CD14-positive monocyte (primary cell): Measurements from ENCODE around the gene IL17C. TPM values are rescaled to one million over a fixed set of nuclear protein-coding genes. Genes with fewer than 3 reads are reported as not detected.

ENCODE experiments used
- DNase-seq, 3 donors: peaks; one replicate each; pipeline ENCODE4 v3.0.0-alpha.2; 2011 to 2022
- H2AFZ ChIP-seq: 2 replicates; pipeline ENCODE4 v1.6.0; 2012; ENCODE audit warnings: mild to moderate bottlenecking, low read depth, low read length, inconsistent platforms; ENCODE audit not compliant: insufficient read depth, poor library complexity, severe bottlenecking
- H3K27ac ChIP-seq, 2 donors: 1 replicate in 1 of 2; 2 replicates in 1 of 2; pipeline ENCODE4 v1.5.1; 2012 to 2013; ENCODE audit warnings: low read length in 2 of 2, control low read depth in 1 of 2, inconsistent platforms in 1 of 2, low read depth in 1 of 2, mild to moderate bottlenecking in 1 of 2
- H3K27me3 ChIP-seq, 2 donors: one replicate each; pipeline versions ENCODE4 v1.6.0 to v1.6.1; 2011 to 2013; ENCODE audit warnings: low read length in 2 of 2; ENCODE audit not compliant: control insufficient read depth in 2 of 2, insufficient read depth in 2 of 2
- H3K36me3 ChIP-seq, 2 donors: replicated peaks in 1 of 2; 1 replicate in 1 of 2; 2 replicates in 1 of 2; pipeline versions ENCODE4 v1.5.1 to v1.6.1; 2012 to 2013; ENCODE audit warnings: low read length in 2 of 2, control low read depth in 1 of 2, inconsistent platforms in 1 of 2, mild to moderate bottlenecking in 1 of 2; ENCODE audit not compliant: insufficient read depth in 2 of 2, control insufficient read depth in 1 of 2
- H3K4me1 ChIP-seq, 2 donors: 1 replicate in 1 of 2; 2 replicates in 1 of 2; pipeline versions ENCODE4 v1.5.1 to v1.6.1; 2012 to 2013; ENCODE audit warnings: low read length in 2 of 2, control low read depth in 1 of 2, inconsistent platforms in 1 of 2, mild to moderate bottlenecking in 1 of 2, moderate library complexity in 1 of 2; ENCODE audit not compliant: insufficient read depth in 2 of 2, control insufficient read depth in 1 of 2
- H3K4me2 ChIP-seq: replicated peaks from 2 replicates; pipeline ENCODE3; 2012; ENCODE audit warnings: low read length, moderate library complexity, mild to moderate bottlenecking; ENCODE audit not compliant: poor library complexity, severe bottlenecking; ENCODE audit errors: extremely low read depth
- H3K4me3 ChIP-seq, 3 experiments: fragments of 200-600 bp in 1 of 3; sonication (generic) in 1 of 3; replicated peaks in 1 of 3; 1 replicate in 2 of 3; 2 replicates in 1 of 3; pipeline ENCODE4 v1.5.1; 2011 to 2013; ENCODE audit warnings: low read length in 3 of 3, mild to moderate bottlenecking in 3 of 3, control low read depth in 2 of 3, low read depth in 2 of 3, inconsistent platforms in 1 of 3, moderate library complexity in 1 of 3
- H3K79me2 ChIP-seq: 2 replicates; pipeline ENCODE4 v1.6.0; 2012; ENCODE audit warnings: mild to moderate bottlenecking, control low read depth, inconsistent platforms, low read length, moderate library complexity; ENCODE audit not compliant: insufficient read depth
- H3K9ac ChIP-seq: 2 replicates; pipeline ENCODE4 v1.6.0; 2017; ENCODE audit warnings: low read length, mild to moderate bottlenecking; ENCODE audit not compliant: insufficient read depth, poor library complexity, severe bottlenecking
- H3K9me3 ChIP-seq, 2 donors: replicated peaks in 1 of 2; 1 replicate in 1 of 2; 2 replicates in 1 of 2; pipeline versions ENCODE4 v1.5.1 to v1.6.1; 2012 to 2013; ENCODE audit warnings: low read length in 2 of 2, control low read depth in 1 of 2; ENCODE audit not compliant: control insufficient read depth in 1 of 2, insufficient read depth in 1 of 2
- H4K20me1 ChIP-seq: 2 replicates; pipeline ENCODE4 v1.6.0; 2012; ENCODE audit warnings: mild to moderate bottlenecking, low read length, control low read depth, moderate library complexity; ENCODE audit not compliant: insufficient read depth
- H3K27ac Mint-ChIP-seq, 7 donors: one replicate each; pipeline ENCODE4 v1.8.0; 2020; ENCODE audit warnings: mild to moderate bottlenecking in 7 of 7, mixed read lengths in 7 of 7, moderate library complexity in 6 of 7, inconsistent platforms in 2 of 7
- H3K27me3 Mint-ChIP-seq, 3 donors: one replicate each; pipeline ENCODE4 v1.8.0; 2021 to 2022; ENCODE audit warnings: low read depth in 3 of 3, mild to moderate bottlenecking in 3 of 3, mixed read lengths in 3 of 3, moderate library complexity in 3 of 3, inconsistent platforms in 1 of 3
- H3K36me3 Mint-ChIP-seq, 2 donors: one replicate each; pipeline ENCODE4 v1.8.0; 2020; ENCODE audit warnings: mixed read lengths in 2 of 2, inconsistent platforms in 1 of 2, mild to moderate bottlenecking in 1 of 2
- H3K4me1 Mint-ChIP-seq: one replicate; pipeline ENCODE4 v1.8.0; 2020; ENCODE audit warnings: mild to moderate bottlenecking, mixed read lengths
- H3K4me3 Mint-ChIP-seq, 2 donors: one replicate each; pipeline ENCODE4 v1.8.0; 2020; ENCODE audit warnings: mild to moderate bottlenecking in 2 of 2, mixed read lengths in 2 of 2, moderate library complexity in 1 of 2
- H3K9me3 Mint-ChIP-seq, 7 donors: one replicate each; pipeline ENCODE4 v1.8.0; 2020 to 2022; ENCODE audit warnings: mixed read lengths in 7 of 7, mild to moderate bottlenecking in 6 of 7, moderate library complexity in 6 of 7, inconsistent platforms in 2 of 7
- CTCF ChIP-seq: fragments of 200-600 bp; IDR thresholded peaks from one replicate; pipeline ENCODE4 v1.8.0; 2022; ENCODE audit warnings: antibody characterized with exemption, mild to moderate bottlenecking
- WGBS: methylation state at CpG from one replicate; pipeline ENCODE4 v1.1.5; 2013; ENCODE audit warnings: missing lambda C conversion rate; ENCODE audit not compliant: insufficient coverage; 5-methylcytosine and 5-hydroxymethylcytosine counted together
- intact Hi-C, 2 donors: fragments of 100-400 bp; cut with micrococcal nuclease; formaldehyde crosslinking; loops; one replicate each; pipeline versions ENCODE4 v1.15.0 to v1.15.1; 2023
- polyA plus RNA-seq, 3 donors: library from polyadenylated mRNA; depleted of rRNA in 1 of 3; unstranded in 2 of 3; stranded (reverse) in 1 of 3; fragments of 300-500 nt in 2 of 3; fragments of >200 nt in 1 of 3; fragmentation: Illumina TruSeq in 2 of 3; gene quantifications; 1 replicate in 2 of 3; 2 replicates in 1 of 3; pipeline ENCODE4 v1.2.3, GENCODE V29; 2012 to 2021

IL17C gene
- polyA plus RNA-seq, 3 donors = 0.08 TPM; not detected in 2

- Histone ChIP-seq H3K36me3 (peaks cover 13 to 19% of the 10 kb centered on the region in 2 donors), H2AFZ (no peak overlapping the region), H3K4me1 (peaks cover 21 to 29% of the 10 kb centered on the region in 2 donors), H3K9me3 (no peaks in the 10 kb centered on the region), H3K4me2 (no peak overlapping the region), H3K4me3 (no peak overlapping the region), H3K9ac (no peak overlapping the region), H3K27ac (no peak overlapping the region), H3K79me2 (peaks cover 21% of the 10 kb centered on the region), H4K20me1 (peaks cover 20% of the 10 kb centered on the region), H3K27me3 (no peaks in the 10 kb centered on the region)
- peak overlapping the region in 3 of 7 donors; percentile 14 to 50 (median 19) for H3K27ac Mint-ChIP-seq
- no peak for TF ChIP-seq CTCF
- no peaks in the 10 kb centered on the region for H3K9me3 Mint-ChIP-seq
- H3K36me3 Mint-ChIP-seq = peaks cover 23 to 51% of the 10 kb centered on the region in 2 donors
- DNase-seq = no peak
- peaks cover 0 to 3% (median 2%) of the 10 kb centered on the region in 3 donors for H3K27me3 Mint-ChIP-seq
- no peak overlapping the region for H3K4me3 Mint-ChIP-seq
- peaks cover 19% of the 10 kb centered on the region for H3K4me1 Mint-ChIP-seq
- intact Hi-C loops = loop anchor here in 1 of 2 donors (5.0 kb wide), 1 partner anchor 34 kb away; the partner anchor contains the start of gene SNAI3
- 87% methylated on average over 28 of the region's 32 CpGs for whole genome bisulfite sequencing
These were observed 15.4 kb downstream of the IL17C start for GRCh38 chr16:88653596-88654362.

GRCh38 chr16:88654363-88655052 is 16.1 kb downstream of the IL17C start:
- peaks cover 14 to 22% of the 10 kb centered on the region in 2 donors for H3K4me1 ChIP-seq
- no peaks in the 10 kb centered on the region for H3K9me3 ChIP-seq
- no peak for DNase-seq
- Mint-ChIP-seq H3K9me3 (no peaks in the 10 kb centered on the region), H3K4me1 (peaks cover 12% of the 10 kb centered on the region), H3K4me3 (no peak overlapping the region), H3K27ac (peak overlapping the region in 2 of 7 donors; percentile 30 to 54), H3K36me3 (peaks cover 22 to 49% of the 10 kb centered on the region in 2 donors), H3K27me3 (peaks cover 0 to 5% (median 2%) of the 10 kb centered on the region in 3 donors)
- H2AFZ ChIP-seq = no peak overlapping the region
- H3K36me3 ChIP-seq = peaks cover 10 to 15% of the 10 kb centered on the region in 2 donors
- peaks cover 13% of the 10 kb centered on the region for H4K20me1 ChIP-seq
- intact Hi-C loops = loop anchor here in 1 of 2 donors (5.0 kb wide), 1 partner anchor 33 kb away; the partner anchor contains the start of gene SNAI3
- no peak overlapping the region for H3K9ac ChIP-seq
- H3K4me2 ChIP-seq = no peak overlapping the region
- H3K79me2 ChIP-seq = peaks cover 13% of the 10 kb centered on the region
- H3K27ac ChIP-seq = no peak overlapping the region
- TF ChIP-seq CTCF = no peak
- WGBS = 97% methylated on average over 24 of the region's 28 CpGs
- no peak overlapping the region for H3K4me3 ChIP-seq
- H3K27me3 ChIP-seq = no peaks in the 10 kb centered on the region
